Trophoblast cell (in vitro differentiated cells and primary cell): ENCODE results near the gene GYPC.

ENCODE experiments used
- DNase-seq, 2 donors: peaks; one replicate each; pipeline ENCODE4 v3.0.0-alpha.2; 2016
- H2AFZ ChIP-seq: 2 replicates; pipeline ENCODE4 v1.6.1; 2013; ENCODE audit warnings: low read length, moderate library complexity, mild to moderate bottlenecking; ENCODE audit not compliant: insufficient read depth, poor library complexity
- H2AK5ac ChIP-seq: 2 replicates; pipeline ENCODE4 v1.6.1; 2013; ENCODE audit warnings: mild to moderate bottlenecking, low read length
- H2BK120ac ChIP-seq: 2 replicates; pipeline ENCODE4 v1.6.1; 2013; ENCODE audit warnings: low read length, mild to moderate bottlenecking, moderate library complexity; ENCODE audit not compliant: insufficient read depth, poor library complexity
- H2BK12ac ChIP-seq: 2 replicates; pipeline ENCODE4 v1.6.1; 2013; ENCODE audit warnings: mild to moderate bottlenecking, low read length, moderate library complexity
- H2BK5ac ChIP-seq: 2 replicates; pipeline ENCODE4 v1.6.1; 2013; ENCODE audit warnings: low read length, low read depth, moderate library complexity, mild to moderate bottlenecking; ENCODE audit not compliant: poor library complexity
- H3K14ac ChIP-seq: 2 replicates; pipeline ENCODE4 v1.6.1; 2013; ENCODE audit warnings: mild to moderate bottlenecking, low read length
- H3K18ac ChIP-seq: 2 replicates; pipeline ENCODE4 v1.6.1; 2013; ENCODE audit warnings: mild to moderate bottlenecking, low read length
- H3K23ac ChIP-seq: 2 replicates; pipeline ENCODE4 v1.6.1; 2013; ENCODE audit warnings: low read length
- H3K27ac ChIP-seq: 2 replicates; pipeline ENCODE4 v1.5.1; 2013; ENCODE audit warnings: low read depth, mild to moderate bottlenecking, inconsistent platforms, low read length, moderate library complexity
- H3K27me3 ChIP-seq: 2 replicates; pipeline ENCODE4 v1.6.1; 2013; ENCODE audit warnings: inconsistent platforms, mild to moderate bottlenecking, low read length, moderate library complexity; ENCODE audit not compliant: insufficient read depth
- H3K36me3 ChIP-seq, 2 experiments: 1 replicate in 1 of 2; 2 replicates in 1 of 2; pipeline ENCODE4 v1.6.1; 2013; ENCODE audit warnings: low read length in 2 of 2, mild to moderate bottlenecking in 2 of 2, moderate library complexity in 1 of 2; ENCODE audit not compliant: insufficient read depth in 2 of 2, control insufficient read depth in 1 of 2
- H3K4ac ChIP-seq: 2 replicates; pipeline ENCODE4 v1.6.1; 2013; ENCODE audit warnings: low read depth, mild to moderate bottlenecking, low read length, moderate library complexity
- H3K4me1 ChIP-seq, 2 experiments: 1 replicate in 1 of 2; 2 replicates in 1 of 2; pipeline ENCODE4 v1.6.1; 2013; ENCODE audit warnings: low read length in 2 of 2, mild to moderate bottlenecking in 2 of 2, moderate library complexity in 1 of 2; ENCODE audit not compliant: insufficient read depth in 2 of 2, control insufficient read depth in 1 of 2
- H3K4me2 ChIP-seq: 2 replicates; pipeline ENCODE4 v1.6.1; 2013; ENCODE audit warnings: inconsistent platforms, mild to moderate bottlenecking, low read length, moderate library complexity
- H3K4me3 ChIP-seq: 2 replicates; pipeline ENCODE4 v1.5.1; 2013; ENCODE audit warnings: mild to moderate bottlenecking, low read depth, low read length, inconsistent platforms
- H3K79me1 ChIP-seq: one replicate; pipeline ENCODE4 v1.6.1; 2013; ENCODE audit warnings: low read length
- H3K79me2 ChIP-seq: 2 replicates; pipeline ENCODE4 v1.6.1; 2013; ENCODE audit warnings: low read length, mild to moderate bottlenecking; ENCODE audit not compliant: control insufficient read depth, insufficient read depth, poor library complexity
- H3K9ac ChIP-seq: 2 replicates; pipeline ENCODE4 v1.6.1; 2013; ENCODE audit warnings: mild to moderate bottlenecking, low read length
- H3K9me3 ChIP-seq: 2 replicates; pipeline ENCODE4 v1.6.1; 2013; ENCODE audit warnings: low read depth, mild to moderate bottlenecking, control low read depth, inconsistent platforms, low read length; ENCODE audit not compliant: insufficient read depth
- H4K12ac ChIP-seq: 2 replicates; pipeline ENCODE4 v1.6.1; 2013; ENCODE audit warnings: low read depth, mild to moderate bottlenecking, low read length, moderate library complexity
- H4K8ac ChIP-seq: 2 replicates; pipeline ENCODE4 v1.6.1; 2013; ENCODE audit warnings: low read depth, mild to moderate bottlenecking, low read length, moderate library complexity
- H4K91ac ChIP-seq: one replicate; pipeline ENCODE4 v1.6.1; 2013; ENCODE audit warnings: low read depth, mild to moderate bottlenecking, low read length, moderate library complexity
- WGBS: extraction: QIAGEN DNeasy Blood & Tissue Kit; methylation state at CpG from one replicate; pipeline ENCODE4 v1.1.7; 2013; ENCODE audit warnings: missing lambda C conversion rate; ENCODE audit not compliant: insufficient read length, insufficient coverage; ENCODE audit errors: extremely low coverage; 5-methylcytosine and 5-hydroxymethylcytosine counted together

Gene GYPC

GRCh38 chr2:126730655-126731054 is 74.7 kb downstream of the GYPC start:
- Histone ChIP-seq H3K14ac (no peak overlapping the region), H3K9me3 (peaks cover 2% of the 10 kb centered on the region), H3K4ac (no peak overlapping the region), H2BK120ac (no peak overlapping the region), H3K79me2 (no peaks in the 10 kb centered on the region), H2AFZ (no peak overlapping the region), H3K4me3 (no peak overlapping the region), H3K18ac (no peak overlapping the region), H3K79me1 (no peaks in the 10 kb centered on the region), H3K36me3 (no peaks in the 10 kb centered on the region), H3K9ac (no peak overlapping the region), H4K12ac (no peak overlapping the region), H3K4me2 (no peak overlapping the region), H3K27ac (no peak overlapping the region), H2BK5ac (no peak overlapping the region), H3K23ac (no peak overlapping the region), H4K8ac (no peak overlapping the region), H2BK12ac (no peak overlapping the region), H3K4me1 (no peaks in the 10 kb centered on the region), H3K27me3 (no peaks in the 10 kb centered on the region), H4K91ac (no peak overlapping the region), H2AK5ac (no peak overlapping the region)
- DNase-seq: no peak
- WGBS: no CpG with 5 or more reads among the region's 5 CpGs

DNA sequence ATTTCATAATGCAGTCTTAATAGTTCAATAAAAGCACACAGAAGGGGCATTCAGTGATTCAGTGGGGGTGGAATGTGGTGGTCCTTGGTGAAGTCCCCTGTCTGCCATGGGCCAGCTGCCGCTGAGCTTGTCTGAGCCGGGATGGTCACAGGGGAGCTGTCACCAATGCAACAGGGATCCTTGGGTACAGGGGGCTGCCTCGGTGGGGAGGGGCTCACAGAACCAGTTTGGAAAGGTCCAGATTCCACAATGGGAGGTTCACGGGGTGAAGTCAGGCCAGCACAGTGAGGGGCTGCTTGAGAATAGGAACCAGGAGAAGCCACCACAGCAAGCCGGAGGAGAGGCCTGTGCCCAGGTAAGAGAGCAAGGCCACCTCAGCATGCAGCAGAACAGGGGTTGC is 75.4 kb downstream of the GYPC start:
- H3K4me3 ChIP-seq: no peak overlapping the region
- H3K27ac ChIP-seq: no peak overlapping the region
- H3K79me2 ChIP-seq: no peaks in the 10 kb centered on the region
- H3K27me3 ChIP-seq: no peaks in the 10 kb centered on the region
- no peak overlapping the region for H4K8ac ChIP-seq
- H2AFZ ChIP-seq: no peak overlapping the region
- peak overlapping the region; percentile 42 for H3K23ac ChIP-seq
- DNase-seq: no peak
- H3K4me1 ChIP-seq: no peaks in the 10 kb centered on the region
- no peak overlapping the region for H4K12ac ChIP-seq
- WGBS: no CpG with 5 or more reads among the region's 5 CpGs
- H3K79me1 ChIP-seq: no peaks in the 10 kb centered on the region
- no peak overlapping the region for H3K4me2 ChIP-seq
- H2BK120ac ChIP-seq: no peak overlapping the region
- no peak overlapping the region for H2AK5ac ChIP-seq
- no peak overlapping the region for H2BK12ac ChIP-seq
- no peak overlapping the region for H2BK5ac ChIP-seq
- H3K9ac ChIP-seq: no peak overlapping the region
- no peak overlapping the region for H3K4ac ChIP-seq
- H3K18ac ChIP-seq: no peak overlapping the region
- no peak overlapping the region for H3K14ac ChIP-seq
- no peak overlapping the region for H4K91ac ChIP-seq
- H3K36me3 ChIP-seq: no peaks in the 10 kb centered on the region
- peaks cover 2% of the 10 kb centered on the region for H3K9me3 ChIP-seq

- WGBS: no CpG with 5 or more reads among the region's 7 CpGs
- H2BK5ac ChIP-seq: no peak overlapping the region
- H2AK5ac ChIP-seq: no peak overlapping the region
- peaks cover 2% of the 10 kb centered on the region for H3K9me3 ChIP-seq
- no peaks in the 10 kb centered on the region for H3K27me3 ChIP-seq
- no peak overlapping the region for H4K91ac ChIP-seq
- H3K4me2 ChIP-seq: no peak overlapping the region
- no peak overlapping the region for H2AFZ ChIP-seq
- H3K4me3 ChIP-seq: no peak overlapping the region
- H2BK12ac ChIP-seq: no peak overlapping the region
- no peak overlapping the region for H3K14ac ChIP-seq
- H3K18ac ChIP-seq: no peak overlapping the region
- H2BK120ac ChIP-seq: no peak overlapping the region
- no peaks in the 10 kb centered on the region for H3K79me2 ChIP-seq
- no peak overlapping the region for H3K4ac ChIP-seq
- no peaks in the 10 kb centered on the region for H3K4me1 ChIP-seq
- H3K27ac ChIP-seq: no peak overlapping the region
- H3K36me3 ChIP-seq: no peaks in the 10 kb centered on the region
- no peak overlapping the region for H3K23ac ChIP-seq
- H3K9ac ChIP-seq: no peak overlapping the region
- no peaks in the 10 kb centered on the region for H3K79me1 ChIP-seq
- H4K8ac ChIP-seq: no peak overlapping the region
- H4K12ac ChIP-seq: no peak overlapping the region
- no peak for DNase-seq
Measured at GRCh38 chr2:126732682-126733245, 76.8 kb downstream of the GYPC start.

DNA sequence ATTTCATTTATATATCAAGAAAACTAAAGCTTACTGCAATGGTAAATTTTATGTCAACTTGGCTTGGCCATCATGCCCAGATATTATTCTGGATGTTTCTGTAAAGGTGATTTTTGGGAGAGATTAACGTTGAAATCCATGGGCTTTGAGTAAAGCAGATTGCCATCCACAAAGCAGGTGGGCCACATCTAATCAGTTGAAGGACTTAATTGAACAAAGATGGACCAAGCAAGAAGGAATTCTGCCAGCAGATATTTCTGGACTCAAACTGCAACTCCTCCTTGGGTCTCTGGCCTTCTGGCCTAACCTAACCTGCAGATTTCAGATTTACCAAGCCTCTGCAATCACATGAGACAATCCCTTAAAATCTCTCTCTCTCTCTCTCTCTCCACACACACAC is 77.8 kb downstream of the GYPC start:
- Histone ChIP-seq H3K36me3 (no peaks in the 10 kb centered on the region), H3K23ac (no peak overlapping the region), H3K79me2 (no peaks in the 10 kb centered on the region), H3K27me3 (no peaks in the 10 kb centered on the region), H4K12ac (no peak overlapping the region), H3K4me3 (no peak overlapping the region), H3K9me3 (peaks cover 2% of the 10 kb centered on the region), H4K8ac (no peak overlapping the region), H4K91ac (no peak overlapping the region), H2BK12ac (no peak overlapping the region), H3K79me1 (no peaks in the 10 kb centered on the region), H3K27ac (no peak overlapping the region), H2AFZ (no peak overlapping the region), H3K4ac (no peak overlapping the region), H2AK5ac (no peak overlapping the region), H3K4me1 (no peaks in the 10 kb centered on the region), H2BK120ac (no peak overlapping the region), H3K9ac (no peak overlapping the region), H3K18ac (no peak overlapping the region), H2BK5ac (no peak overlapping the region), H3K14ac (no peak overlapping the region), H3K4me2 (no peak overlapping the region)
- DNase-seq: no peak
- no CpG with 5 or more reads among the region's 1 CpG for WGBS
